K562 (cell line): ENCODE results near the gene TOR1B. TPM values are rescaled to one million over a fixed set of nuclear protein-coding genes. Genes with fewer than 3 reads are reported as not detected.

Source experiments
- MTF1 ChIP-seq: fragments of 250-450 bp; sonication (Bioruptor Pico); IDR thresholded peaks from 2 replicates; pipeline ENCODE4 v1.9.0; 2021; ENCODE audit warnings: moderate library complexity, mild to moderate bottlenecking, inconsistent platforms, borderline replicate concordance
- NEUROD1 ChIP-seq: fragments of 150-350 bp; IDR thresholded peaks from 2 replicates; pipeline ENCODE4 v1.6.1; 2014; ENCODE audit warnings: borderline replicate concordance, low read length, low read depth; ENCODE audit not compliant: partially characterized antibody
- SETDB1 ChIP-seq: IDR thresholded peaks from one replicate; pipeline ENCODE4 v1.6.1; 2012; ENCODE audit warnings: low read length, control low read depth, inconsistent platforms
- SMARCB1 ChIP-seq: IDR thresholded peaks from 2 replicates; pipeline ENCODE4 v1.6.1; 2011; ENCODE audit warnings: improper control_type of control experiment, low read depth; ENCODE audit not compliant: insufficient read length
- TAF9B ChIP-seq: fragments of 450-650 bp; IDR thresholded peaks from 2 replicates; pipeline ENCODE4 v1.6.1; 2018; ENCODE audit warnings: mild to moderate bottlenecking; ENCODE audit not compliant: partially characterized antibody
- ZNF408 ChIP-seq: fragments of 250-450 bp; sonication (Bioruptor Pico); IDR thresholded peaks from 2 replicates; pipeline ENCODE4 v1.4.0; 2020; ENCODE audit warnings: low read depth, mild to moderate bottlenecking, moderate library complexity
- ZSCAN32 ChIP-seq: fragments of 450-650 bp; formaldehyde crosslinking; IDR thresholded peaks from 2 replicates; pipeline ENCODE4 v1.4.0; 2020; ENCODE audit warnings: mild to moderate bottlenecking, moderate library complexity
- polyA plus RNA-seq, 8 experiments: library from polyadenylated mRNA; depleted of rRNA in 4 of 8; stranded (reverse) in 5 of 8; unstranded in 3 of 8; fragments of >200 nt; fragmentation: Nextera tagmentation in 2 of 8; fragmentation: Illumina TruSeq in 1 of 8; extraction: Ambion mirVana in 2 of 8; extraction: Trizol in 1 of 8; gene quantifications; 2 replicates each; pipeline versions ENCODE4 v1.2.1 to v1.2.3, GENCODE V29; 2011 to 2014; ENCODE audit warnings: inconsistent platforms in 1 of 8, missing spikeins in 1 of 8
- total RNA-seq, 7 experiments: library from RNA; depleted of rRNA in 6 of 7; stranded (reverse); fragments of >200 nt in 6 of 7; fragmentation: Illumina TruSeq in 2 of 7; extraction: Trizol in 2 of 7; gene quantifications; 2 replicates each; pipeline versions ENCODE4 v1.2.1 to v1.2.3, GENCODE V29; 2011 to 2021; ENCODE audit warnings: low replicate concordance in 1 of 7
- TF ChIP-seq, protein P1 (sequence below), 2 experiments: fragments of 450-650 bp; IDR thresholded peaks; 2 replicates each; pipeline ENCODE4 v1.6.1; 2016; ENCODE audit warnings: mild to moderate bottlenecking in 2 of 2, borderline replicate concordance in 1 of 2, low read depth in 1 of 2, moderate library complexity in 1 of 2
- TF ChIP-seq, protein P2 (sequence below): fragments of 250-450 bp; sonication (Bioruptor Pico); IDR thresholded peaks from 2 replicates; pipeline ENCODE4 v1.4.0; 2020
- TF ChIP-seq, protein P3 (sequence below): fragments of 450-650 bp; formaldehyde crosslinking; IDR thresholded peaks from 2 replicates; pipeline ENCODE4 v1.4.0; 2020; ENCODE audit warnings: mild to moderate bottlenecking, moderate library complexity

TOR1B gene
- total and polyA plus RNA-seq, 9 of the 15 experiments (the other 6 are each of a cell fraction or from before 2014, with no cell fraction given), result 4.2 to 36.5 (median 24.6) TPM

DNA sequence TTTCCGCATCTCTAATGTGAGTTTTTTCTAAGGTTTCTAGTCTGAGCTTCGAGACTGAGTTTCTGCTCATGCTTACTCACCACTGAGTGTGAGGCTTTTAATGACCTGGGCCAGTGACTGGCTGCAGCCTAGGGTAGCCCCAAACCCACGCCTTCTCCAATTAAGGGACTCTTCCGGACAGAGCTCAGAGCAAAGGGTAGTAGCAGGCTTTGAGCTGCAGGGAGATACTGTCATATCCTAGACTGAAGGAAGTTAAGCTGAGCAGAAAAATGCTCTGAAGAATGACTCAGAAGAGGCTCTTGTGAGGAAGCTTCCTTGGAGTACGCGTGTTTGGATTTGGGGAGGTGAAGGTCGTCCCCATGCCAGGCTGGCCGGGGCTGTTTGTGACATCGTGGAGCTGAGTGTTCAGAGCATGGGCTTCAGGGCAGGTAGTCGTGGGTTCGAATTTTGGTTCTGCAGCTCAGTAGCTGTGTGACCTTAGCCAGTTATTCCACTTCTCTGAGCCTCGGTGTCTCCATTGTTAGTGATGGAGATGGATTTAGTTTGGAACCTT, 35.8 kb downstream of the TOR1B start (continued):
- TF ChIP-seq, protein P1, sequence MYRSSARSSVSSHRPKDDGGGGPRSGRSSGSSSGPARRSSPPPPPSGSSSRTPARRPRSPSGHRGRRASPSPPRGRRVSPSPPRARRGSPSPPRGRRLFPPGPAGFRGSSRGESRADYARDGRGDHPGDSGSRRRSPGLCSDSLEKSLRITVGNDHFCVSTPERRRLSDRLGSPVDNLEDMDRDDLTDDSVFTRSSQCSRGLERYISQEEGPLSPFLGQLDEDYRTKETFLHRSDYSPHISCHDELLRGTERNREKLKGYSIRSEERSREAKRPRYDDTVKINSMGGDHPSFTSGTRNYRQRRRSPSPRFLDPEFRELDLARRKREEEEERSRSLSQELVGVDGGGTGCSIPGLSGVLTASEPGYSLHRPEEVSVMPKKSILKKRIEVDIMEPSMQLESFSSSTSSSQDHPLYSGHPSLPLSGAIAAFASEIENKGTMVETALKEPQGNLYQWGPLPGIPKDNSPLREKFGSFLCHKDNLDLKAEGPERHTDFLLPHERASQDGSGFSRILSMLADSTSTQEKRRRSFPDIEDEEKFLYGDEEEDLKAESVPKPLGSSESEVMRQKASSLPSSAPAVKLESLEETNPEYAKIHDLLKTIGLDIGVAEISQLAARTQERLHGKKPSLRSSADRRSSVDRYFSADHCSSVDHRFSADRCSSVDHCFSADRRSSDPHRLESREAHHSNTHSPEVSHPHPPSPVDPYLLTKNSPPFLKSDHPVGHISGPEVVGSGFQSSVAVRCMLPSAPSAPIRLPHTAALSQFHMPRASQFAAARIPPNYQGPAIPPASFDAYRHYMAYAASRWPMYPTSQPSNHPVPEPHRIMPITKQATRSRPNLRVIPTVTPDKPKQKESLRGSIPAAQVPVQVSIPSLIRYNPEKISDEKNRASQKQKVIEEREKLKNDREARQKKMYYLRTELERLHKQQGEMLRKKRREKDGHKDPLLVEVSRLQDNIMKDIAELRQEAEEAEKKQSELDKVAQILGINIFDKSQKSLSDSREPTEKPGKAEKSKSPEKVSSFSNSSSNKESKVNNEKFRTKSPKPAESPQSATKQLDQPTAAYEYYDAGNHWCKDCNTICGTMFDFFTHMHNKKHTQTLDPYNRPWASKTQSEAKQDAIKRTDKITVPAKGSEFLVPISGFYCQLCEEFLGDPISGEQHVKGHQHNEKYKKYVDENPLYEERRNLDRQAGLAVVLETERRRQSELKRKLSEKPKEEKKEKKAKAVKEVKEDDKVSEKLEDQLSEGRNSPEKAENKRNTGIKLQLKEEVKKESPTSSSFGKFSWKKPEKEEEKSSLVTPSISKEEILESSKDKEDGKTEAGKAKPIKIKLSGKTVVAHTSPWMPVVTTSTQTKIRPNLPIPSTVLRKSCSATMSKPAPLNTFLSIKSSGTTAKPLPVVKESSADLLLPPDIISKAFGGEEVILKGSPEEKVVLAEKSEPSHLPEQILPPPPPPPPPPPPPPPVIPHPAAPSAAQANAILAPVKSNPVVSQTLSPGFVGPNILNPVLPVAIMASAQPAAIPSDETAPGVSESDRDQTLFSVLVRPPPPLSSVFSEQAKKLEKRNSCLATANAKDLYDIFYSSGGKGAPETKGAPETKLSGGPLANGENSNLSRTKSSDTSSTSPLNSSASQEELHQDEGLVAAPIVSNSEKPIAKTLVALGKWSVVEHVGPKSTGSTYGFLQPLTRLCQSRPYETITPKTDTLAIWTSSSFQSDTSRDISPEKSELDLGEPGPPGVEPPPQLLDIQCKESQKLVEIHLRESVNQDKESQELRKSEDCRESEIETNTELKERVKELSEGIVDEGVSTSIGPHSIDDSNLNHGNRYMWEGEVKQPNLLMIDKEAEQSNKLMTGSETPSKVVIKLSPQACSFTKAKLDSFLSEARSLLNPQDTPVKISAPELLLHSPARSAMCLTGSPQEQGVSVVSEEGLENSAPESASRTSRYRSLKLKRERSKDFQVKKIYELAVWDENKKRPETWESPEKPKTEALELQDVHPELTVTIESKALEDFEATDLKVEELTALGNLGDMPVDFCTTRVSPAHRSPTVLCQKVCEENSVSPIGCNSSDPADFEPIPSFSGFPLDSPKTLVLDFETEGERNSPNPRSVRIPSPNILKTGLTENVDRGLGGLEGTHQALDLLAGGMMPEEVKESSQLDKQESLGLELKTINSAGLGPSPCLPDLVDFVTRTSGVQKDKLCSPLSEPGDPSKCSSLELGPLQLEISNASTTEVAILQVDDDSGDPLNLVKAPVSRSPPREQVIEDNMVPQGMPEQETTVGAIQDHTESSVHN (IDR thresholded peaks at IDR 0.05; ENCODE audit: borderline replicate concordance in 1 of 2, low read depth in 1 of 2), result no peak
- TF ChIP-seq SMARCB1 (no peak), MTF1 (CRISPR knock-in tag) (no peak), ZNF408 (no peak), ZSCAN32 (CRISPR knock-in tag) (no peak), NEUROD1 (no peak), SETDB1 (no peak), TAF9B (no peak)
- TF ChIP-seq, protein P2, sequence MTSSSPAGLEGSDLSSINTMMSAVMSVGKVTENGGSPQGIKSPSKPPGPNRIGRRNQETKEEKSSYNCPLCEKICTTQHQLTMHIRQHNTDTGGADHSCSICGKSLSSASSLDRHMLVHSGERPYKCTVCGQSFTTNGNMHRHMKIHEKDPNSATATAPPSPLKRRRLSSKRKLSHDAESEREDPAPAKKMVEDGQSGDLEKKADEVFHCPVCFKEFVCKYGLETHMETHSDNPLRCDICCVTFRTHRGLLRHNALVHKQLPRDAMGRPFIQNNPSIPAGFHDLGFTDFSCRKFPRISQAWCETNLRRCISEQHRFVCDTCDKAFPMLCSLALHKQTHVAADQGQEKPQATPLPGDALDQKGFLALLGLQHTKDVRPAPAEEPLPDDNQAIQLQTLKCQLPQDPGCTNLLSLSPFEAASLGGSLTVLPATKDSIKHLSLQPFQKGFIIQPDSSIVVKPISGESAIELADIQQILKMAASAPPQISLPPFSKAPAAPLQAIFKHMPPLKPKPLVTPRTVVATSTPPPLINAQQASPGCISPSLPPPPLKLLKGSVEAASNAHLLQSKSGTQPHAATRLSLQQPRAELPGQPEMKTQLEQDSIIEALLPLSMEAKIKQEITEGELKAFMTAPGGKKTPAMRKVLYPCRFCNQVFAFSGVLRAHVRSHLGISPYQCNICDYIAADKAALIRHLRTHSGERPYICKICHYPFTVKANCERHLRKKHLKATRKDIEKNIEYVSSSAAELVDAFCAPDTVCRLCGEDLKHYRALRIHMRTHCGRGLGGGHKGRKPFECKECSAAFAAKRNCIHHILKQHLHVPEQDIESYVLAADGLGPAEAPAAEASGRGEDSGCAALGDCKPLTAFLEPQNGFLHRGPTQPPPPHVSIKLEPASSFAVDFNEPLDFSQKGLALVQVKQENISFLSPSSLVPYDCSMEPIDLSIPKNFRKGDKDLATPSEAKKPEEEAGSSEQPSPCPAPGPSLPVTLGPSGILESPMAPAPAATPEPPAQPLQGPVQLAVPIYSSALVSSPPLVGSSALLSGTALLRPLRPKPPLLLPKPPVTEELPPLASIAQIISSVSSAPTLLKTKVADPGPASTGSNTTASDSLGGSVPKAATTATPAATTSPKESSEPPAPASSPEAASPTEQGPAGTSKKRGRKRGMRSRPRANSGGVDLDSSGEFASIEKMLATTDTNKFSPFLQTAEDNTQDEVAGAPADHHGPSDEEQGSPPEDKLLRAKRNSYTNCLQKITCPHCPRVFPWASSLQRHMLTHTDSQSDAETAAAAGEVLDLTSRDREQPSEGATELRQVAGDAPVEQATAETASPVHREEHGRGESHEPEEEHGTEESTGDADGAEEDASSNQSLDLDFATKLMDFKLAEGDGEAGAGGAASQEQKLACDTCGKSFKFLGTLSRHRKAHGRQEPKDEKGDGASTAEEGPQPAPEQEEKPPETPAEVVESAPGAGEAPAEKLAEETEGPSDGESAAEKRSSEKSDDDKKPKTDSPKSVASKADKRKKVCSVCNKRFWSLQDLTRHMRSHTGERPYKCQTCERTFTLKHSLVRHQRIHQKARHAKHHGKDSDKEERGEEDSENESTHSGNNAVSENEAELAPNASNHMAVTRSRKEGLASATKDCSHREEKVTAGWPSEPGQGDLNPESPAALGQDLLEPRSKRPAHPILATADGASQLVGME (CRISPR knock-in tag), result no peak
- TF ChIP-seq, protein P3, sequence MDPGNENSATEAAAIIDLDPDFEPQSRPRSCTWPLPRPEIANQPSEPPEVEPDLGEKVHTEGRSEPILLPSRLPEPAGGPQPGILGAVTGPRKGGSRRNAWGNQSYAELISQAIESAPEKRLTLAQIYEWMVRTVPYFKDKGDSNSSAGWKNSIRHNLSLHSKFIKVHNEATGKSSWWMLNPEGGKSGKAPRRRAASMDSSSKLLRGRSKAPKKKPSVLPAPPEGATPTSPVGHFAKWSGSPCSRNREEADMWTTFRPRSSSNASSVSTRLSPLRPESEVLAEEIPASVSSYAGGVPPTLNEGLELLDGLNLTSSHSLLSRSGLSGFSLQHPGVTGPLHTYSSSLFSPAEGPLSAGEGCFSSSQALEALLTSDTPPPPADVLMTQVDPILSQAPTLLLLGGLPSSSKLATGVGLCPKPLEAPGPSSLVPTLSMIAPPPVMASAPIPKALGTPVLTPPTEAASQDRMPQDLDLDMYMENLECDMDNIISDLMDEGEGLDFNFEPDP (CRISPR knock-in tag), result 0 out of 2 replicates have a peak, but pooled peaks have one; percentile 2
